Measurements from ENCODE around the gene C10orf67. TPM values are rescaled to one million over a fixed set of nuclear protein-coding genes. Genes with fewer than 3 reads are reported as not detected.

The C10orf67 gene
- total RNA-seq, 1 donor from 2014 or later = not detected

DNA sequence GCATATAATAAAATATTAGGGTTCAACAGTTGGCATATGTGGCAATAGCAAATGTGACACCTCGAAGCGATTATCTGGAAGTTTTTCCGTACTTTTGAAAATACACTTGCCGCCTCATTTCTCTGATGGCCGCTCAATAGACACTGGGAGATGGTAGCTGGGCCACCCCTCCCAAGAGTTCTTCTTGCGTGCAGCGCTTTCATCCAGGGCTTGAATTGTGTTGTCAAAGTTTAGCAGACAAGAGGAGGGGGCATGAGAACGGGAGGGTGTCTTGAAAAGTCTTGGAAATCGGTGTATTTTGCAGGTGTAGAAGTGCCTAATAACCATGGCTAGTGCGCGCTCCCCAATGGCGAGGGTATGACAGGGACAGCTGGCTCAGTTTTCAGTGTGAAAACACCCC is 144.0 kb downstream of the C10orf67 start:
- DNase-seq (ENCODE audit: extremely low read depth, low read depth, low spot score) = no peak

DNA sequence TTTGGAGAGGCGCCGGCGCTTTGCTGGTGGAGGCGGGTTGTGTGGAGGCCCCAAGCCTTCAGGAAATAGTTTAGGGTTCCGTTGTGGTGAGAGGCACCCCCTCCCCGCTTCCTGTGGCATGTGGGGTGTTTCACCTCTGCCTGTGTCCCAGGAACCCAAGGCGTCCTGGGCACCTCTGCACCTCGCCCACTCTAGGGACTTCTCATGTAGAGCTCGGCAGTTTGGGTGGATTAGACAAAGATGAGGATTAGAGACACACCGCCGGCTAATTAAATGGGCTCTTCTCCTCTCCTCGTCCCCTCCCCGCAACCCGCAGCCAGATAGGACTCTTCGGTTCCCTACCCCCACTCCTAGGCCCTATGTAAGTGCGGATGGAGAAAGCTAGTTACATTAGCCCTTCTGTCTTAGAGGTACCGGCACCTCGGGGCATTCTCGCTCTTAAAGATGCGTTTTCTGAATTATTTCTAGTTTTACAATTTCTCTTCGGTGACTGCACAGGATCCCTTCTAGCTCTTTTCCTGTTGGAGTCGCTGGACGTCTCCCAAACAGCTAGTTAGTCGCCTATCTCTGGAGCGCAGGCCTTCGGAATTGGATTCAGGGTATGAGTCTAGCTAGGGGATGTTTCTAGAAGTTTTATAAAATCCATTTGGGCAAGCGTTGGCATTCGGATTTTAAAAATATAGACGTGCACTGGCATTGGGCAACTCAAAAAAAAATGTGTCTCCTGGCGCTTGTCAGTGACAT is 144.7 kb downstream of the C10orf67 start:
- DNase-seq (ENCODE audit: extremely low read depth, low read depth, low spot score) = no peak

DNA sequence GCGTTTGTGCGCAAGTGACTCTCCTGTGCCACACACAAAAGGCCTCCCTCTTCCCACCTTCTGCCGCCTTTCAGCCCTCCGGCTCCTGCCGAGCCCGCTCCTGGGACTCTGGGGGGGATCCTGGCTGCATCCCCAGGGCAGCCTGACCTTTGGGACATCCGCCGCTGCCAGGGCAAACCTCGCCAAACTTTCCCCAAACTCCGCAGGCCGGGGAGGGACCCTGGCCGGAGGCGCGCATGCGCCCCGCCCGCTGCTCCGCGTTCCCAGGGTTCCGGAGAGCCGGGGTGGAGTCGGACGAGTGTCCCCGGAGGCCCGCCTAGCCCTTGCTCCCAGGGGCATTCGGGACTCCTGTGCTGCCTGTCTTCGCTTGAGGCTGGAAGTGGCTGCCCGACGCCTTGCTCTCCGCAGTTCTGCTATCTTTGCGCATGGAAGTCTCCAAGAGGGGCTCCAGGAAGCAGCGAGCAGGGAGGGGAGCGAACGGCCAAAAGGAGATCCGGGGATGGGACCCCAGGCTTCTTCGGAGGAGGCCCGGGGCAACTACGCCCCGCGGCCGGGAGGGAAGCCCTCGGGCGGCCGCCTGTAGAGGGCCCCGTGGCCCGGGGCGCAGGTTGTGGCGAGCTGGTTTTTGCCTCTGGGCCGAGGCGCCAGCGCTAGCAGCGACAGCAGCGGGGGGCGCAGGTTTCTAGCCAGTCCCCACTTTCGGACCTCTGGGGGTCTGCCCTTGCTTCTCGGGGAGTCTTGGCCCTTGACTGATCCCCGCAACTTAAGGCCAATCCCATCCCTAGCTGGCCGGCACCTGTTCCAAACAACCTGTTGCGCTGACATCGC is 145.4 kb downstream of the C10orf67 start:
- DNase-seq (ENCODE audit: extremely low read depth, low read depth, low spot score) = no peak

DNA sequence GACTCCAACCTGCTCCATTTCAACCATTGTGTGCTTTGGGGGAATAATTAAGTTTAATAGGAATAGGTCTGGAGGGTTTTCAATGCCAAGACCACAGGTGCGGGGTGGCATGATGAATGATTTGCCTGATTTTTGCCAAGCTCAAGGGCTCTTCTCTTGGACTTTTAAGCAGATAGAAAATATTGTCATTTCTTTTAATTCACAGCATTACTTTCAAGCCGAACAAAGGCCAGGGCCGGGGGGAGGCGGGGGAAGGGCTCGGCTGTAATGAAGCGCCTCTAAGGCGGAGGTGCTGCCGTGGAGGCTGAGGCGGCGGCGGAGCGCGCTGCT is 146.0 kb downstream of the C10orf67 start:
- no peak for DNase-seq (ENCODE audit: extremely low read depth, low read depth, low spot score)

DNA sequence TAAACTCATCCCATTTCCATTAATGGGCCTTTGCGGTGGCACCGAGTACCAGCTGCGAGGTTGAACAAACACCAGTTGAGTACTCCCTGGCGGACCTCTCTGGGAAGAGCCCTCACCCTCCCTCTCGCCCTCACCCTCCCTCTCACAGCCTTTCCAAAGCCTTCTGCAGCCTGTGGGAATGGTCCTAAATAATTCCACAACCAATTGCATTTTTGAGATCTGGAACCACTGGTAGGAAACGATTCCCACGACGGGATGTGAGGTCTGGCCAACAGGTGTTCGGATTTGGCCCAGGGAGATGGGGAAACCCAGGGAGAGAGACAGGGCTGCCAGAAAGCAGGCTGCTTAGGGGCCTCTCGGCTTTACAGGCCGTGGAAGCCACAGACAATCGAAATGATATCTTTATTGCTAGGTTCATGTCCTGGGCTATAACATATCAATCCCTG is 147.2 kb downstream of the C10orf67 start:
- DNase-seq (ENCODE audit: extremely low read depth, low read depth, low spot score) = no peak

DNA sequence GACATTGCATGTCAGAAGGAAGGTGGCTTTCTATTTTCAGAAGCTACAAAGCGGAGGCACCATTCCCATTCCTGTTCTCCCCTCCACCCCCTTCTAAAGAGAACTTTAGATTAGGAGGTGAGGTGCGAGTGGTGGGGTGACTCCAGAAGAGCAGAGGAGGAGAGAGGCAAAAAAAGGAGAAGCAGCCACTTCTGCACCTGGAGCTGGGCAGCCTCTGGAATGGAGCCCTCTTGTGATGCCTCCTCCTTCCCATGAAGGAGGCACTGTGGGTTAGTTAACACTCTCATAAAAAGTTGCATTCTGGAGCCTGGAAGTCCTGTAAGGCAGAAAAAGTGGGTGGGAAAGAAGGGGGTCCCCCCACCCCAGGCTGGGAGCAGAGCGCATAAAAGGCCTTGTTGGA is 147.7 kb downstream of the C10orf67 start:
- no peak for DNase-seq (ENCODE audit: extremely low read depth, low read depth, low spot score)

DNA sequence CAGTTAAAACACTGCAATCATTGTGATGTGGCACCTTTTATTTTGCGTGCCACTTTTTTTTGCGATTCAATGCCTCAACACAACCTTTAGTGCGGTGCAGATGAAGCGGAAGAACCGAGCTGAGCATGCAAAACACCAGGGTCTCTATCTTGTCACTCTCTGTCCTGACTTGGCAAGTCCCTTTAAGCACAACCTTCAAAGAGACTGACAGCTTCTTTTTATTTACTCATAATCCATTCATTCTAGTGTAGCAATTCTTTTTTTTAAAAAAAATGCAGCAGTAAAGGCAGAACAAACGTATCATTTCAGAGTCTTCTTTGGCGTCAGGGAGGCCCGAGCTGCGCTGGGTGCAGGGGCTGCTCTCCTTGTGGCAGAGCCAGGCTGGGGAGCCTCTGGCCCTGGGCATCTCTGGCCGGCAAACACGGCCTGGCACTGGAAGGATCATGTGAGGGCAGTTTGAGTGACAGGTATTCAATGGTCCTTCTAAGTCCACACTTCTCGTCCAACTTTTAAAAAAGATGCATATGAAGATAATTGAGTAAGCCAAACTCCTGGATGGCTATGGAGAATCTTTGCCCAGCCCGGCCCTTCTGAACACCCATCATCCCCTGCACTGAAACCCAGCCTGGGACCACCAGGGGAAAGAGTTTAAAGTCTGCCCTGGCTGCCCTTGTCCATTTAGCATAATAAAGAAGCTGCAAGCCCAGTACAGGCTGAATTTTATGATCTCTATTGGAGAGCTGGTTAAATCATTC is 148.6 kb downstream of the C10orf67 start:
- DNase-seq (ENCODE audit: extremely low read depth, low read depth, low spot score) = no peak

DNA sequence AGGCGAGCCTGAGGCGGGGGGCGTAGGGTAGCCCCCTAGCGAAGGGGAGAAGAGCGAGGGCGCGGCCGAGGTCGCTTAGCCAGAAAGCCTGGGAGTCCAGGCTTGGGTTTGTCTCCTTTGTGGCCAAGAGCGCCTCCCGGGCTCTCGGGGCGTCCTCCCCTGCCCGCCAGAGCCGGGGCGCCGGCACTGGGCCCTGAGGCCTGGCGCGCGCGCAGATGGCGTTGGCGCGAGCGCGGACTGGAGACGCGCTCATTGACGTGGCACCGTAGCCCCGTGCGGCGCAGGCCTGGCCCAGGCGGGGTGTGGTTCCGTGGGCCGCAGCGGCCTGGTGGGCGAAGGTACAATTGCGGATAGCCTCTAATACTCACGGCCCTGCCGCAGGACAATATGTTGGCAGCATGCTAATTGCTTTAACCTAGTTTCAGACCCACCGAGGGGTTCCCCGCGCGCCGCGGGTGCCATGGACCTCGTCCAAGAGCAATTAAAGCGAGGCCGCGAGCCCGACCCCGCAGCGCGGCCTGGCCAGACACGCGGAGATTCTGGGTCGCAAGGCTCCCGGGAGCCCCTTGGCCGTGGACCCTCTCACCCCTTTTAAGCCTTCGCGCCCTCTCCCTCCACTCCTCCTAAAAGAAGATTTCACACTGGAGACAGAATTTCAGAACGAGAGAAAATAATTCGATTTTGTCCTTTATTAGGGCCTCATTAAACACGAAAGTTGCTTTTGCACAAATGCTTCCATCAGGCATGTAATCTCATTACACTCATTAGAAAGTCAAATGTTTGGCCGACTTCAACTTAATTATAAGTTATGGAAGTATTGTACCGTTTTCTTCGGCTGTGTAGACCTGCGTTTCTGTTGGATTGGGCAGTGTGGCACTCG is 149.4 kb downstream of the C10orf67 start:
- no peak for DNase-seq (ENCODE audit: extremely low read depth, low read depth, low spot score)

DNA sequence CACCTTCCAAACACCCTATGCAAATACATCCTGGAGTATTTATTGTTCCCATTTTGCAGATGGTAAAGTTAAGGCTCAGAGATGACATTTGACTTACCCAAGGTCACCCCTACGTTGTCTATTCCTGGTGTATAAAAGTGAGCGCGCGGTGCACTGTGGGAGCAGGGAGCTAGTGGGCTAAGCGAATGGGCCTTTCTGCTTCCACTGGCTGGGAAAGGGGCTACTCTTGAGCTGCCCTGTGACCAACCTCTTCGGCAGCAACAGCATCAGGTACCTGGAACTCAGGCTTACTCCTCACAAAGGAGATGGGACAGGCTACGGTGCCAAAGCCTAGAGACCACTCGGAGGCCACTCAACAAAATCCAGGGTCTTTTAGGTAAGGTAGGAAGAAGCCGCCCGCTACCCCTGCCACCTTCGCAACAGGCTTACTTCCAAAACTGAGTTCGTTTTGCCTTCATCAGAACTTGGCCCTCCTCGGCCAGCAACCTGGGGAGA is 150.1 kb downstream of the C10orf67 start:
- DNase-seq (ENCODE audit: extremely low read depth, low read depth, low spot score) = no peak

DNA sequence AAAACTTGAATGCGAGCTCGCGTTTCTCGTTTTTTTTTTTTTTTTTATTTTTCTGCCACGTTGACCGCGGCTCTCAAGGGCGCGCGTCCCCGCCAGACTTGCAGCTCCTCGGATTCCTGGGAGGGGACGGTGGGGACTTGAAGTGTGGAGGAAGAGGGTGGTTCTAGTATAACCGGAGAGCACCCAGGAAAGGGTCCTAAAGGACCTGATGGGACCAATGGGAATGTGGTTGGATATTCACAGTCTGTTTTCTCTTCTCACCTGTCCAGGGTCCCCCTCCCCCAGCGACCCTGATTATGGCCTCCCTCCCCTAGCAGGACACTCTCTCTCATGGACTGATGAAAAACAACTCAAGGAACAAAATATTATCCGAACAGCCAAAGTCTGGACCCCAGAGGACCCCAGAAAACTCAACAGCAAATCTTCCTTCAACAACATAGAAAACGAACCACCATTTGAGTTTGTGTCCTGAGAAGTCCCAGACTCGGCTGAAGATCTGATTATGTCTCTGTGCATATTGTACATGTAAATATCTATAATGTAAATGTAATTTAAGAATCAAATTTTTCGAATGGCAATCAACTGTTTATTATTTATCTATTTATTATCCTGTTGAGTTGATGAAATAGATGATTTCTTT is 151.0 kb downstream of the C10orf67 start:
- no peak for DNase-seq (ENCODE audit: extremely low read depth, low read depth, low spot score)

DNA sequence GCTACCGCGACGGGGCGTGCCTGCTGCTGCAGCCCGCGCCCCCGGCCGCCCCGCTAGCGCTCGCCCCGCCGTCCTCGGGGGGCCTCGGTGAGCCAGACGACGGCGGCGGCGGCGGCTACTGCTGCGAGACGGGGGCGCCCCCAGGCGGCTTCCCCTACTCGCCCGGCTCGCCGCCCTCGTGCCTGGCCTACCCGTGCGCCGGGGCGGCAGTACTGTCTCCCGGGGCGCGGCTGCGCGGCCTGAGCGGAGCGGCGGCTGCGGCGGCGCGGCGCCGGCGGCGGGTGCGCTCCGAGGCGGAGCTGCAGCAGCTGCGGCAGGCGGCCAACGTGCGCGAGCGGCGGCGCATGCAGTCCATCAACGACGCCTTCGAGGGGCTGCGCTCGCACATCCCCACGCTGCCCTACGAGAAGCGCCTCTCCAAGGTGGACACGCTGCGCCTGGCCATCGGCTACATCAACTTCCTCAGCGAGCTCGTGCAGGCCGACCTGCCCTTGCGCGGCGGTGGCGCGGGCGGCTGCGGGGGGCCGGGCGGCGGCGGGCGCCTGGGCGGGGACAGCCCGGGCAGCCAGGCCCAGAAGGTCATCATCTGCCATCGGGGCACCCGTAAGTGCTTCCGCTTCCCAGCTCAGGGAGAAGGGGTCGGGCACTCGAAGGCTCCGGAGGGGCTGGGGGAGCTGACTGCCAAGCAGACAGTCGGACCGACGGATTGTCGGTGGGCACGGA is 151.7 kb downstream of the C10orf67 start:
- no peak for DNase-seq (ENCODE audit: extremely low read depth, low read depth, low spot score)

DNA sequence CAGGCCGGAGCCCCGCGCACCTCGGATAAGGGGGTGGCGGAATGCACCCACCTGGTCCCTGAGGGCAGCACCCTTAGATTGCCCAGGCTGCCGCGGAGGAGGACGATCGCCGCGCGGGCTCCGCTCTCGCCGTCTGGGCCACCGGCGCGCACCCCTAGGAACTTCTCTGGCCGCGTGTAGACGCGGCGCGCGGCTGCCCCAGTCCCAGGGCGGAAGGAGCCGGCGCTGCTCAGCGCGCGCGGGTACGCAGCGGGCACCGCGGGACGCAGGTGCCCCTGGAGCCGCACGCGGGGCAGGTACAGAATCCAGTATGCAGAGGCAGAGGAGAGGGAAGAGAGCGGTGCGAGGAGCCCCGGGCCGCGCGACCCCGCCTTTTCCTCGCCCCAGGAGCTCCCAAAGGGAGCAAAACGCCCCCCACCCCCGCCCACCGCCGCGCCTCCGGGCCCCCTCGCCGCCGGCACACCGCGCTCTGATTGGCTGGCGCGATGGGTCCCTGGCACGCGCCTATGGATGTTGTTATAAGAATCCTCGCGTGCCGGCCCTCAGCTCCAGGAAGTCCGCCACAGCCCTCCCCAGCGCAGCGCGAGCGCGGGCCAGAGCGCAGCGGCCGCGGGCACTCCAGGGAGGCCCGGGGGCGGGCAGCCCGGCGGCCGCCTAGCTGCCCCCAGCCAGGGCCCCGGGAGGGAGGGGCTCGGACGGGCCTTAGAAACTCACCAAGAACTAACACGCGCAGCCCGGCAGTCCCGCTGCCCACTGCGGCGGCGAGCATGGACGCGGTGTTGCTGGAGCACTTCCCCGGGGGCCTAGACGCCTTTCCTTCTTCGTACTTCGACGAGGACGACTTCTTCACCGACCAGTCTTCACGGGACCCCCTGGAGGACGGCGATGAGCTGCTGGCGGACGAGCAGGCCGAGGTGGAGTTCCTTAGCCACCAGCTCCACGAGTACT is 152.6 kb downstream of the C10orf67 start, which contains the start of gene PTF1A:
Gene PTF1A (plus strand): TSS at position 549 of the 948 bp plus-strand sequence. CDS start 219 bp downstream, at position 768.
- DNase-seq (ENCODE audit: extremely low read depth, low read depth, low spot score) = no peak

DNA sequence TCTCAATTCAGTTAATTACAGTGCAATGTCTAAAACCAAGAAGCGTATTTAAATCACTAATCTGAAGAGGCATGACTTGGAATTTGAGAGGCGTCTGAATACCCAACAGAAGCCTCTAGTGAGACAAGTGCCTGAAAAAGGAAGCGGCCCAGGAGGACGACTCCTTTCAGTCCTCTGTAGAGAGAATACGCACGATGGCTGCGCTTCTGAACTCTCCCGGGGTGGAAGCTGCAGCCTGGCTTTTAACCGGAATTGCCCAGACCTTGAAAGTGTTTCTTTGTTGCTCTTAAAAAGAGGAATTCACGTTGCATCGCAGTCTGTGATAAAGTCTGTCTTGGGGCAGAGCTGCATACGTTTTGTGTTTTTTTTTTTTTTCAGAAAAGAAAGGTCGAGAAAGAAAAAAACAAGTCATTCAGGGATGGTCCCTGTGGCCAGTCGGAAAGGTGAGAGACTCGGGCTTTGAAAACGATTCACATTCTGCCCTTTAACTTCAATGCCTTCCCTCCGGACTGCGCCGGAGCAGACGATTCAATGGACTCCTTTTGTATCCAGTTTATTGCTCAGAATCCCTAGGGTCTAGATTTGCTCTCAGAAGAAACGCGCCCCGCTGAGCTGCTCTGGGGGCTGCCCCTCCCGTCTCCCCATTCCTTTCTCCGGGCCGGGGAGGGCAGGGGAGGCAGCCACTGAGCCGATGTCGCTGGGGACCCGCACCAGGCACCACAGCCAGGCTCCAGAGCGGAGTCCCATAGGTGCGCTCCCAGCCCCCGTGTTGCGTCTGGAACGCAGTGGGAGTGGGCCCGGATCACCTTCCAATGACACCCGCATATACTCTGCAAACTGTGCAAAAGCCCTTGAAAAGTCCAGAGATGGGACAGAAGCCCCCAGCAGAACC is 153.5 kb downstream of the C10orf67 start:
- no peak for DNase-seq (ENCODE audit: extremely low read depth, low read depth, low spot score)

DNA sequence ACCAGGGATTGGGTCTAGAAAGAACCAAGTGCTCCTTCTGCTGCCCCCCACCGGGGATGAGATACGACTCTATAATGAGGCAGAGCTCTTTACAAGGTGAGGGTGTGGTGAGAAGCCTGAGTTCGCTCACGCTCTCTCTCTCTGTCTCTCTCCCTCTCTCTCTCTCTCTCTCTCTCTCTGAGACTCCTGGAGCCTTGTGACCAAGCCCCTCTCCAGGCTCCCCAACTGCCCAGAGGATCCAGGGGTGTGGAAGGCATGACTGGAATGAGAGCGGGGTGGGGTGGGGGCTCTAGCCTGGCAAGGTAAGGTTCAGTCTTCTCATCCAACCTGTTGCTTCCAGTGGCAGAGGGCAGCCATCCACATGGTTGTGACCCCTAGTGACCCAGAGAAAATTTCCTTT is 155.6 kb downstream of the C10orf67 start:
- no peak for DNase-seq (ENCODE audit: extremely low read depth, low read depth, low spot score)

DNA sequence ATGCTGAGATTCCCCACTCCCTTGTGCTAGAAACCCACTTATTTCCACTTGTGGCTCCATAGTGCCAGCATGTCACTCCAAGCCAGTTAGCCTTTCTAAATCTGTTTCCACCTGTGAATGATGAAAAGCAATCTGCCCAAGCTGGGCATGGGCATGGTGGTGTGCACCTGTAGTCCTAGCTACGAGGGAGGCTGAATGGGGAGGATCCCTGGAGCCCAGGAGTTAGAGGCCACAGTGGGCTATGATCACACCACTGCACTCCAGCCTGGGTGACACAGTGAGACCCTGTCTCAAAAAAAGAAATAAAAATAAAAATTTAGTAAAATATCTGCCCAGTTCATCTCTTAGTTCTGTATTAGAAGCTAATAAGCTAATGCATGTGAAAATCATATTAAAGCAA is 157.4 kb downstream of the C10orf67 start:
- DNase-seq (ENCODE audit: extremely low read depth, low read depth, low spot score) = no peak

DNA sequence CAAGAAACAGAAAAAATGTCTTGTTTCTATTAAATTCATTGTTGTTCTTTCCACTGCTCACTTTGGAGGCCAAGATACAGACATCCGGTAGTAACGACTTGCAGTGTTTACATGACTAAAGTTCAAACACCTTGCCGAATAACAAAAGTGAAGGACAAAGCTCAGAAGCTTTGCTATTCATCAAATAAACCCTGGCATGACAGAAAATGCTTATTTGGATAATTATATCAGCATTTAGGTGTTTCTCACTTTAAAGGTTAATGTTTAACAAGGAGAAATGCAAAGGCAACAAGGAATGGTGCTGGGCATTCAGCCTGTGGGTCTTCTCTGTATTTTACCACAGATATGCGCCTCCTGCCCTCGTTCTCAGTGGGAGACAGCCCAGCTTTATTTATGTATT is 157.9 kb downstream of the C10orf67 start:
- no peak for DNase-seq (ENCODE audit: extremely low read depth, low read depth, low spot score)

DNA sequence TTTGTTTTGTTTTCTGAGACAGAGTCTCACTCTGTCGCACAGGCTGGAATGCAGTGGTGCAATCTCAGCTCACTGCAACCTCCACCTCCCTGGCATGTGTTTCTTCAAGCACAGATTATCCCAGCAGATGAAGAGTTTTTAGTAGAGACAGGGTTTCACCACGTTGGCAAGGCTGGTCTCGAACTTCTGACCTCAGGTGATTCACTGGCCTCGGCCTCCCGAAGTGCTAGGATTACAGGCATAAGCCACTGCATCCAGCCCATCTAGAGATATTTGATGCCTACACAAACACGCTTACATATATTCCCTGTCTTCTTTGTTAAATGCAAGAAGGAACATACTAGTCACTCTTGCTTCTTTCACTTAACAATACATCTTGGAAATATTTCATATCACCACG is 158.4 kb downstream of the C10orf67 start:
- no peak for DNase-seq (ENCODE audit: extremely low read depth, low read depth, low spot score)
